Activated CD4-positive, alpha-beta T cell treated with anti-CD3 and anti-CD28 coated beads, Interleukin-2, Interleukin-6, amounts not matched to agents 100 ng/mL and 50 ng/mL, durations not matched to agents 16 hours and 8 hours (primary cell): ENCODE results near the gene LENEP.
A peak's percentile ranks its signal among the peaks of the same experiment; 100 is the strongest.

Experiments used
- DNase-seq: peaks from one replicate; pipeline ENCODE4 v3.0.0-alpha.2; 2020

LENEP gene

GRCh38 chr1:154960446-154961136 lies 32.8 kb upstream of the LENEP start:
- DNase-seq, result no peak

- peak; percentile 88 for DNase-seq
Measured at GRCh38 chr1:154961207-154962155, 31.9 kb upstream of the LENEP start, which contains the start of gene PYGO2. TSS of gene PYGO2 (minus strand) at chr1:154961782. CDS start at chr1:154961576, 206 bp downstream.

- DNase-seq, result no peak
Measured at GRCh38 chr1:154962156-154962749, 31.1 kb upstream of the LENEP start.

- no peak for DNase-seq
Measured at GRCh38 chr1:154962795-154963330, 30.5 kb upstream of the LENEP start.

GRCh38 chr1:154963643-154964042 lies 29.7 kb upstream of the LENEP start:
- DNase-seq, result no peak

- DNase-seq, result no peak
Measured at GRCh38 chr1:154964359-154964758, 29.0 kb upstream of the LENEP start.

GRCh38 chr1:154966111-154966510 lies 27.3 kb upstream of the LENEP start:
- DNase-seq, result no peak

GRCh38 chr1:154967331-154967950 lies 25.9 kb upstream of the LENEP start:
- no peak for DNase-seq

GRCh38 chr1:154968731-154969130 lies 24.7 kb upstream of the LENEP start:
- DNase-seq, result no peak

- DNase-seq, result no peak
Measured at GRCh38 chr1:154969246-154969645, 24.1 kb upstream of the LENEP start.

- DNase-seq, result no peak
Measured at GRCh38 chr1:154969860-154970452, 23.4 kb upstream of the LENEP start.

GRCh38 chr1:154970631-154971340 lies 22.6 kb upstream of the LENEP start, which contains the start of gene SHC1:
TSS of gene SHC1 (minus strand) at chr1:154970747. CDS start at chr1:154970526, 221 bp downstream.
- peak; percentile 62 for DNase-seq

- DNase-seq, result no peak
Measured at GRCh38 chr1:154971341-154971998, 21.9 kb upstream of the LENEP start.

GRCh38 chr1:154972213-154972516 lies 21.2 kb upstream of the LENEP start:
- DNase-seq, result no peak

- DNase-seq, result no peak
Measured at GRCh38 chr1:154972517-154973343, 20.7 kb upstream of the LENEP start.

- DNase-seq, result peak; percentile 97
Measured at GRCh38 chr1:154973344-154974101, 19.9 kb upstream of the LENEP start.

GRCh38 chr1:154974102-154974807 lies 19.1 kb upstream of the LENEP start, which contains the start of gene CKS1B:
TSS of gene CKS1B (plus strand) at chr1:154974681. CDS start at chr1:154974746, 65 bp downstream.
- DNase-seq, result peak; percentile 99

- DNase-seq, result peak; percentile 97
Measured at GRCh38 chr1:154974808-154975408, 18.5 kb upstream of the LENEP start.
